ENCODE measurements around the gene HPN. TPM values are rescaled to one million over a fixed set of nuclear protein-coding genes. Genes with fewer than 3 reads are reported as not detected.

The HPN gene
- total RNA-seq, 1 experiment from 2014 or later: 10.6 TPM

DNA sequence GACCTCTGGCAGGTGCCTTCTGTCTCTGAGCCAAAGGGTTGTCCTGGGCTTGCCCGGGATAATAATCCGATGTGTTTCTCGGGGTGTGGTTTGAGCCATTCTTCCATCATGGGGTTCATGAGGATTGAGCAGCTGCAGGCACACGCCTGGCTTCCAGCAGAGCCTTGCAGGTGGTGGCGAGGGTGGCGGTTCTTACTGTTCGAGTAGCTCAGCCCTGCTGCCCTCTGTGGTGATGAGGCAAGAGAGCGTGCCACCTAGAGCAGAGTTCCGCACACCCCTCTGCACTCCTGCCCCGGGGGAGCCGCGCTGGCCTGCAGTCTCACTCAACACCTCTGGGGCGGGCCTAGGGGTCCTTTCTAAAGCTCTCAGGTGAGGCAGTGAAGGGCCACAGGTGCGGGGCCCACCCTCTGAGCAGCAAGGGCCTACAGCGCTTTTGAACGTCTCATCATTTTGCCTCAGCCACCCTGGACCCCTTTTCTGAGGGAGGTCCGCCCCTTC, 7.5 kb upstream of the HPN start:
- H2AK5ac ChIP-seq (ENCODE audit: insufficient read length, low read length): no peak overlapping the region
- H3K9me3 Mint-ChIP-seq: no peaks in the 10 kb centered on the region; a peak in 1 of 5 replicates
- H2AFZ ChIP-seq (ENCODE audit: low read length): no peak overlapping the region
- no peak overlapping the region for H4K8ac ChIP-seq (replicated peaks; ENCODE audit: insufficient read length, low read depth, low read length)
- TF ChIP-seq, protein P1, sequence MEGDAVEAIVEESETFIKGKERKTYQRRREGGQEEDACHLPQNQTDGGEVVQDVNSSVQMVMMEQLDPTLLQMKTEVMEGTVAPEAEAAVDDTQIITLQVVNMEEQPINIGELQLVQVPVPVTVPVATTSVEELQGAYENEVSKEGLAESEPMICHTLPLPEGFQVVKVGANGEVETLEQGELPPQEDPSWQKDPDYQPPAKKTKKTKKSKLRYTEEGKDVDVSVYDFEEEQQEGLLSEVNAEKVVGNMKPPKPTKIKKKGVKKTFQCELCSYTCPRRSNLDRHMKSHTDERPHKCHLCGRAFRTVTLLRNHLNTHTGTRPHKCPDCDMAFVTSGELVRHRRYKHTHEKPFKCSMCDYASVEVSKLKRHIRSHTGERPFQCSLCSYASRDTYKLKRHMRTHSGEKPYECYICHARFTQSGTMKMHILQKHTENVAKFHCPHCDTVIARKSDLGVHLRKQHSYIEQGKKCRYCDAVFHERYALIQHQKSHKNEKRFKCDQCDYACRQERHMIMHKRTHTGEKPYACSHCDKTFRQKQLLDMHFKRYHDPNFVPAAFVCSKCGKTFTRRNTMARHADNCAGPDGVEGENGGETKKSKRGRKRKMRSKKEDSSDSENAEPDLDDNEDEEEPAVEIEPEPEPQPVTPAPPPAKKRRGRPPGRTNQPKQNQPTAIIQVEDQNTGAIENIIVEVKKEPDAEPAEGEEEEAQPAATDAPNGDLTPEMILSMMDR (conservative IDR thresholded peaks at IDR 0.05): no peak
- H2BK20ac ChIP-seq (ENCODE audit: low read depth, low read length, poor library complexity, severe bottlenecking): no peak overlapping the region
- no peak overlapping the region for H3K4me2 ChIP-seq (ENCODE audit: insufficient read depth, insufficient read length, low read length)
- no peak for DNase-seq
- no peak overlapping the region for H3K4ac ChIP-seq (ENCODE audit: low read depth, low read length)
- H3K4me1 ChIP-seq (ENCODE audit: insufficient read depth, low read length): no peaks in the 10 kb centered on the region
- H3K23ac ChIP-seq (ENCODE audit: insufficient read length, low read depth, low read length): no peak overlapping the region
- H3K79me2 ChIP-seq (ENCODE audit: insufficient read depth, low read length): no peaks in the 10 kb centered on the region
- no peak overlapping the region for H2BK15ac ChIP-seq (ENCODE audit: low read depth, low read length)
- no peaks in the 10 kb centered on the region for H3K9me3 ChIP-seq (ENCODE audit: control insufficient read depth, low read depth, low read length)
- H3K27me3 Mint-ChIP-seq (ENCODE audit: low read depth): peaks cover 45% of the 10 kb centered on the region
- WGBS (ENCODE audit: extremely low coverage, insufficient read length, low lambda C conversion rate): no CpG with 5 or more reads among the region's 17 CpGs
- H3T11ph ChIP-seq (ENCODE audit: low read length): no peak overlapping the region
- no peaks in the 10 kb centered on the region for H4K20me1 ChIP-seq (ENCODE audit: control insufficient read depth, insufficient read depth, insufficient read length)
- no peak overlapping the region for H4K5ac ChIP-seq (ENCODE audit: insufficient read length, low read depth, low read length)
- H2BK120ac ChIP-seq (ENCODE audit: low read depth, low read length, poor library complexity, severe bottlenecking): no peak overlapping the region
- no peak overlapping the region for H3K9ac ChIP-seq (ENCODE audit: extremely low read depth, insufficient read length, low read length)
- H3K18ac ChIP-seq (ENCODE audit: insufficient read length, low read depth, low read length): no peak overlapping the region
- H2BK5ac ChIP-seq (ENCODE audit: insufficient read length, low read length): no peak overlapping the region
- no peak overlapping the region for H3K27ac ChIP-seq (ENCODE audit: insufficient read length, low read depth, low read length)
- no peak overlapping the region for H3K4me3 Mint-ChIP-seq
- peaks cover 10 to 14% of the 10 kb centered on the region in 2 experiments for H3K4me1 Mint-ChIP-seq
- H3K14ac ChIP-seq (ENCODE audit: insufficient read depth, low read length): no peak overlapping the region
- H3K36me3 Mint-ChIP-seq (ENCODE audit: insufficient read depth in 1 of 3, low read depth in 3 of 3): peaks cover 2 to 9% (median 4%) of the 10 kb centered on the region in 3 experiments; a peak in 4 of 7 replicates
- H4K91ac ChIP-seq (ENCODE audit: insufficient read length, low read depth, low read length): no peak overlapping the region
- H3K56ac ChIP-seq (ENCODE audit: insufficient read length, low read depth, low read length): no peak overlapping the region
- H3K23me2 ChIP-seq (ENCODE audit: insufficient read length, low read depth, low read length, poor library complexity, severe bottlenecking): peaks cover 8% of the 10 kb centered on the region
- H3K27me3 ChIP-seq (ENCODE audit: insufficient read depth, low read length): peaks cover 11% of the 10 kb centered on the region; the same call in 1 of the 2 replicates
- H3K27ac Mint-ChIP-seq: no peak overlapping the region; a peak in 1 of 7 replicates
- no peaks in the 10 kb centered on the region for H3K79me1 ChIP-seq (ENCODE audit: insufficient read depth, low read depth, low read length, poor library complexity, severe bottlenecking)
- H2BK12ac ChIP-seq (ENCODE audit: insufficient read length, low read depth, low read length): no peak overlapping the region

Data from H9 (cell line).